ENCODE data around the gene ADH5. TPM values are rescaled to one million over a fixed set of nuclear protein-coding genes. Genes with fewer than 3 reads are reported as not detected.

The ADH5 gene
- total and polyA plus RNA-seq, 10 of the 15 experiments (the other 5 are each of a cell fraction or from before 2014, with no cell fraction given): 48.5 to 159 (median 95.3) TPM

DNA sequence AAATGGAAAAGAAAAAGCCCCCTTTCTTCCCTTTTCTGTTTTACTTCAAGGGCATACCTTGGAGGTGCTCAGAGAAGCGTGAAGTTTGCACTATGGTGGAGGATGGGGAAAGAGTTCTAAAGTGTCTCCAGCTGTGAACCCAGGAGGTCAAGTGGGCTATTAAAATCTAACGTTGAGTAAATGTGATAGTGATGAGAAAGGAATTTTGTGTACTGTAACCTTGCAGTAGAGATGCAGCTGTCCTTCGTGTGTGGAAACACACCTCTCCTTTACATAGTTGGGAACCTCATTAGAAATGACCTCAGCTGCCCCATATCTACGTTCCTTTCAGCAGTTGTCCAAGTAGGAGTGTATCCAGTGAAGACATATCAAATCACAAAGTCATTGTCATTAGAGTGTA lies 26.5 kb downstream of the ADH5 start:
- intact Hi-C loops (cut with micrococcal nuclease; ENCODE audit: unreplicated experiment) (no loop called here), in situ Hi-C loops (cut with MboI) (no loop called here)
- Histone ChIP-seq H2AFZ (ENCODE audit: control insufficient read depth, low read depth, low read length) (no peak overlapping the region), H3K27ac (ENCODE audit: control insufficient read depth, insufficient read depth) (no peak overlapping the region), H3K9ac (ENCODE audit: control insufficient read depth, insufficient read depth, low read length) (no peak overlapping the region), H3K27me3 (replicated peaks in 1 of 2; ENCODE audit: control insufficient read depth in 2 of 2, insufficient read depth in 2 of 2, low read length in 1 of 2) (no peaks in the 10 kb centered on the region), H4K20me1 (ENCODE audit: control insufficient read depth, insufficient read depth) (no peaks in the 10 kb centered on the region), H3K79me2 (ENCODE audit: control insufficient read depth, insufficient read depth, low read length) (no peaks in the 10 kb centered on the region), H3K9me3 (replicated peaks; ENCODE audit: control insufficient read depth, insufficient read depth, low read length) (no peaks in the 10 kb centered on the region), H3K4me2 (ENCODE audit: control insufficient read depth, insufficient read depth) (no peak overlapping the region), H3K36me3 (ENCODE audit: control insufficient read depth in 2 of 2, insufficient read depth in 2 of 2, low read length in 1 of 2) (peaks cover 0 to 16% of the 10 kb centered on the region in 2 experiments; a peak in 2 of 4 replicates), H3K4me3 (no peak overlapping the region), H3K4me1 (ENCODE audit: control insufficient read depth, insufficient read depth, low read length) (peaks cover 6% of the 10 kb centered on the region; the same call in 1 of the 2 replicates)
- SMC1A ChIA-PET (ENCODE audit: uncharacterized antibody, unreplicated experiment): no interaction called here
- DNase-seq (ENCODE audit: low read depth, low spot score): peak; percentile 9
- RAD21 ChIA-PET (ENCODE audit: unreplicated experiment): no interaction called here
- no peak for FAIRE-seq
- TF ChIP-seq GABPA (IDR thresholded peaks at IDR 0.05; ENCODE audit: low read depth): no peak
- no peak for TF ChIP-seq MEF2B (IDR thresholded peaks at IDR 0.05; ENCODE audit: partially characterized antibody, poor library complexity, severe bottlenecking)
- no peak for TF ChIP-seq ZBED1 (IDR thresholded peaks at IDR 0.05; ENCODE audit: borderline replicate concordance)
- 0 out of 2 replicates have a peak, but pooled peaks have one; percentile 4 for TF ChIP-seq MEF2A (IDR thresholded peaks at IDR 0.05; ENCODE audit: insufficient read depth, low read depth, low read length)
- TF ChIP-seq NFIC (IDR thresholded peaks at IDR 0.05; ENCODE audit: low read depth, low read length): peak; percentile 23; the same call in 1 of the 2 replicates
- TF ChIP-seq, protein P1, sequence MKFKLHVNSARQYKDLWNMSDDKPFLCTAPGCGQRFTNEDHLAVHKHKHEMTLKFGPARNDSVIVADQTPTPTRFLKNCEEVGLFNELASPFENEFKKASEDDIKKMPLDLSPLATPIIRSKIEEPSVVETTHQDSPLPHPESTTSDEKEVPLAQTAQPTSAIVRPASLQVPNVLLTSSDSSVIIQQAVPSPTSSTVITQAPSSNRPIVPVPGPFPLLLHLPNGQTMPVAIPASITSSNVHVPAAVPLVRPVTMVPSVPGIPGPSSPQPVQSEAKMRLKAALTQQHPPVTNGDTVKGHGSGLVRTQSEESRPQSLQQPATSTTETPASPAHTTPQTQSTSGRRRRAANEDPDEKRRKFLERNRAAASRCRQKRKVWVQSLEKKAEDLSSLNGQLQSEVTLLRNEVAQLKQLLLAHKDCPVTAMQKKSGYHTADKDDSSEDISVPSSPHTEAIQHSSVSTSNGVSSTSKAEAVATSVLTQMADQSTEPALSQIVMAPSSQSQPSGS (IDR thresholded peaks at IDR 0.05; ENCODE audit: low read length): peak; percentile 43
- WGBS (ENCODE audit: insufficient coverage, insufficient replicate concordance, low lambda C conversion rate, missing lambda C conversion rate): 59% methylated on average over 4 of the region's 4 CpGs
- ATAC-seq: no peak
- BruUV-seq (replicated peaks): TSS peak; percentile 51
- CTCF ChIA-PET: no interaction called here
- POLR2A ChIA-PET: interaction anchor here (1.0 kb wide), 1 partner anchor 29 kb away, joined by 3 read pairs; no protein-coding TSS in a partner anchor

Measured in GM12878 (cell line).